GM08714 (cell line): ENCODE data around the gene FHAD1.
A peak's percentile ranks its signal among the peaks of the same experiment; 100 is the strongest.

Source experiments
- H3K4me3 ChIP-seq: fragments of 200-500 bp; sonication (Bioruptor generic); 2 replicates; pipeline ENCODE4 v1.5.1; 2014; ENCODE audit warnings: mild to moderate bottlenecking, low read length, inconsistent platforms
- ZNF274 ChIP-seq: IDR thresholded peaks from 2 replicates; pipeline ENCODE4 v1.6.1; 2012; ENCODE audit warnings: mild to moderate bottlenecking, low read depth, low read length

Gene FHAD1

GRCh38 chr1:15405106-15405850 lies 158.3 kb downstream of the FHAD1 start:
- H3K4me3 ChIP-seq, result no peak overlapping the region
- TF ChIP-seq ZNF274, result no peak

- no peak for TF ChIP-seq ZNF274
- no peak overlapping the region for H3K4me3 ChIP-seq
Measured at GRCh38 chr1:15406614-15407559, 159.9 kb downstream of the FHAD1 start.

- H3K4me3 ChIP-seq, result no peak overlapping the region
- TF ChIP-seq ZNF274, result no peak
Measured at GRCh38 chr1:15407580-15407979, 160.6 kb downstream of the FHAD1 start.

GRCh38 chr1:15408890-15409387 lies 161.9 kb downstream of the FHAD1 start:
- no peak for TF ChIP-seq ZNF274
- H3K4me3 ChIP-seq, result peak overlapping the region; percentile 82; the same call in 1 of the 2 replicates

GRCh38 chr1:15409388-15410222 lies 162.6 kb downstream of the FHAD1 start, which contains the start of gene EFHD2:
EFHD2 (plus strand) TSS chr1:15409888; CDS start chr1:15409972, 84 bp downstream.
- no peak for TF ChIP-seq ZNF274
- peak within 1 kb of the TSS; percentile 82 for H3K4me3 ChIP-seq

GRCh38 chr1:15410223-15410883 lies 163.3 kb downstream of the FHAD1 start:
- TF ChIP-seq ZNF274, result no peak
- peak overlapping the region; percentile 82 for H3K4me3 ChIP-seq

GRCh38 chr1:15410884-15411245 lies 163.8 kb downstream of the FHAD1 start:
- H3K4me3 ChIP-seq, result peak overlapping the region; percentile 82
- TF ChIP-seq ZNF274, result no peak

GRCh38 chr1:15411593-15412137 lies 164.6 kb downstream of the FHAD1 start:
- peak overlapping the region; percentile 82; the same call in 1 of the 2 replicates for H3K4me3 ChIP-seq
- no peak for TF ChIP-seq ZNF274

GRCh38 chr1:15412175-15412800 lies 165.3 kb downstream of the FHAD1 start:
- no peak for TF ChIP-seq ZNF274
- H3K4me3 ChIP-seq, result peak overlapping the region; percentile 82; the same call in 1 of the 2 replicates

- no peak overlapping the region for H3K4me3 ChIP-seq
- TF ChIP-seq ZNF274, result no peak
Measured at GRCh38 chr1:15412843-15413242, 165.8 kb downstream of the FHAD1 start.

GRCh38 chr1:15413563-15414444 lies 166.8 kb downstream of the FHAD1 start:
- no peak for TF ChIP-seq ZNF274
- no peak overlapping the region for H3K4me3 ChIP-seq
